ACHN (cell line): ENCODE data around the gene ROBO3.

Experiments
- DNase-seq: peaks from one replicate; pipeline ENCODE4 v3.0.0-alpha.2; 2015
- in situ Hi-C: cut with HindIII; loops from 2 replicates; pipeline ENCODE4 v1.10.0; 2017; ENCODE audit warnings: low sequenced_read_pairs, low pct_ligation_motif_present, low pct_unique_long_range_greater_than_20kb

ROBO3 gene

DNA sequence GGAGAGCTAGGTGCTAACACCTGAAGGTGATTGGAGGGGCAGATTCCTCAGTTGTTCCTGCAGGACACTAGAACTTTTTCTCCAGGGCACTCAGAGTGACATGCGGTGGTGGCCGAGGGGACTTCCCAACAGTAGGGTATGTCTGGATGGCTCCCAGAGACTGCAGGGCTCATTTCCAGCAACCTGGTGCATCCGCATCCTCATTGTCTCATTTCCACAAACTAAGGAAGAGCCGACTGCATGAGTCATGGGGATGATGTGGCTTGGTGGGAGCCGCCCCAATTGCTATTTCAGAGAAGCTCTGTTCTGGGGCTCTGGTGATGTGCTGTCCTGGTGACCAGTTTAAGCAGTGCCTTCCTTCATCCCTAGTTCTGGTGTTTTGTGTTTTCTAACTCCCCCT is 35.2 kb downstream of the ROBO3 start:
- DNase-seq = peak; percentile 60
- in situ Hi-C loops = no loop called here

DNA sequence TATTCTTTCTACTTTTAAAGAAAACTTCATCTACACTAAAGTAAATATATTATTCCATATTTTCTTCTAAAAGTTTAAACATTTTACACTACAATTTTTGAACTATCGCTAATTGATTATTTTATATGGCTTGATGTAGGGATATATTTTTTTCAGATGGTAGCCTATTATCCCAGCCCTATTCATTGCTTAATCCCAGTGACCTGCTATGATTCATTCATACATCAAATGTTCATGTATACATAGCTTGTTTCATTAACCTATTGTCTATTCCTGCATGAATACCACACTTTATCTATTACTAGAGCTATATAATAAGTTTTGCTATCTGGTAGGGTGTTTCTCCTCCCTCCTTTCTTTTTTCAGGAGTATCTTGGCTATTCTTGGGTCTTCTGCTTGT is 37.4 kb downstream of the ROBO3 start:
- no peak for DNase-seq
- in situ Hi-C loops = no loop called here

DNA sequence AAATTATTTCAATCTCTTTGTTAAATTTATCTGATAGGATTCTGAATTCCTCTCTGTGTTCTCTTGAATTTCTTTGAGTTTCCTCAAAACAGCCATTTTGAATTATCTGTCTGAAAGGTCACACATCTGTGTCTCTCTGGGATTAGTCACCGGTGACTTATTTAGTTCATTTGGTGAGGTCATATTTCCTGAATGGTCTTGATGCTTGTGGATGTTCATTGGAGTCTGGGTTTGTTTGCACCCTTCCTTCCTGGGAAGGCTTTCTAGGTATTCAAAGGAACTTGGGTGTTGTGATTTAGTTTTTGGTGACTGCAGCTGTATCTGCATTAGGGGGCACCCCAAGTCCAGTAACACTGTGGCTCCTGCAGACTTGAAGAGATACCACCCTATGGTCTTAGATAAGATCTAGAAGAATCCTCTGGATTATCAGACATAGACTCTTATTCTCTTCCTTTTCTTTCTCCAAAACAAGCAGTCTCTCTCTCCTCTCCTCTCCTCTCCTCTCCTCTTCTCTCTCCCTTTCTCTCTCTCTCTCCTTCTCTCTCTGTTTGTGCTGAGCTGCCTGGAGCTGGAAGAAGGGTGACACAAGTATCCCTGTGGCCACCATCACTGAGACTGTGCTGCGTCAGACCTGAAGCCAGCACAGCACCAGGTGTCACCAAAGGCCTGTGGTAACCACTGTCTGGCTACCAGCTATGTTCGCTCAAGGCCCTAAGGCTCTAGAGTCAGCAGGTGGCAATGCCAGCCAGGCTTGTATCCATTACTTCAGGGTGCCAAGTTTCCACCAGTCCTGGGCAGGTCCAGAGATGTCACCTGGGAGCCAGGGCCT is 50.5 kb downstream of the ROBO3 start:
- no peak for DNase-seq
- in situ Hi-C loops = no loop called here

DNA sequence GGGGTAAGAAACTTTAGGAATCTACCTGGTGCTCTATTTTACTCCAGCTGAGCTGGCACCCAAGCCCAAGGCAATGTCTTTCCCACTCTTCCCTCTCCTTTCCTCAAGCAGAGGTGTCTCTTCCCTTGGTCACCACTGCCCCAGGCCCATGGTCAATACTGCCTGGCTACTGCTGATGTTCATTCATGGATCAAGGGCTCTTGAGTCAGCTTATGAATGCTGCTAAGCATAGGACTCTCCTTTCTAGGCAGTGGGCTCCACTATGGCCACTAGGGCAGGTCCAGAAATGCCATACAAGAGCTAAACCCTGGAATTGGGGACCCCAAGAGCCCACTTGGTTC is 51.1 kb downstream of the ROBO3 start:
- no peak for DNase-seq
- in situ Hi-C loops = no loop called here

DNA sequence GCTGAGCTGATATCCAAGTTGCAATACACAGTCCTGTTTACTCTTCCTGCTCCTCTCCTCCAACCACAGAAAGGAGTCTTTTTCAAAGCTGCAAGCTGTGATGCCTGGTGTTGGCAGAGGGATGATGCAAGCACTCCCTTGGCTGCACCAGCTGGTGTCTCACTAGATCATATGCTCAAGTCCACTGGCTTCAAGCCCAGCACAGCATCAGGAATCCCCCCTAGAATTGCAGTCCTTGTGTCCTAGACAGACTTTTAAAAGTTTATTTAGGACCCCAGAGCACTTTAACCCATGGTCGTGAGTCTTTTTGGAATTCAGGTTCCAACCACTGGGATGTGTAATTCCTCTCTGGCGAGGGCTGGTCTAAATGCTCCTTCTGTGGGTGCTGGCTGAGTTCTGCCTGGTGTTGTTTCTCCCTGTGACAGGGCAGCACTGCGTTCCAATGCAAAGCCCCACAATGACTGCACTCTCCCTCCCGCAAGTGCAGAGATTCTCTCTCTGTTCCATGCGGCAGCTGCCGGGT is 51.9 kb downstream of the ROBO3 start:
- no peak for DNase-seq
- in situ Hi-C loops = no loop called here

DNA sequence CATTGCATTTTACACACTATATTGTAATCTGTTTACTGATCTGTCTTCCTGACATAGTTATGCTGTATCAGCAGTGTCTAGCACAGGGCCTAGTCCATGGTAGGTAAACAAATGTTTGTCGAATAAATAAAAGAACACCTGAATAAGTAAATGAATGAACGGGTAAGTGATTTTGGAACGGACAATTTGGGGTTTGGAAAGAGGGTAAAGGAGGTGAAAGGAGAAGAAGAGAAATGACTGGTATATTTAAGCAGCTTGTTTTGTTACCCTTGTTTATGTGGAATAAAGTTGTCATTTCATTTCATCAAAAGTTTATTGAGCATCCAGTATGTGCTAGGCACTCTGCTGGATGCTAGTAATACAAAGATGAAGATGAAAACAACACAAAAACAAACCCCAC is 53.7 kb downstream of the ROBO3 start, which contains the start of gene HEPN1:
TSS of gene HEPN1 (plus strand) at position 301 of the 400 bp plus-strand sequence.
- DNase-seq = no peak
- in situ Hi-C loops = no loop called here

DNA sequence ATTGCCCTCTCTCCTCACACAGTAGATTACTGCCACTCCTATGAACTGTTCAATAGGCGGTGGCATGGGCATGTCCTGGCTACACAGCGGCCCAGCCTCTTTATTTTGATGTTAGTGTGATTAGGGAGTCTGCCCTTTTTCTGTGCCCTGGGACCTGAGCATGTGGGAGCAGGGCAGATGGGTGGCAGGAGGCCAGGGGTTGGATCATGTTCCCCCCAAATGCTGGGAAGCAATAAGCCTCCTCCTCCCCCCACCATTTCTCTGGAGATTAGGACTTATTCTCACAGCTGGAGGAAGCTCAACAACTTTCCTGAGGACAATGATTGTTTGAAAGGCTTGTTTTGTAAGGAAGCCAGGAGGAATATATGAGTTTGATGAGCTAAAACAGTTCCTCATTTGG is 54.7 kb downstream of the ROBO3 start:
- no peak for DNase-seq

DNA sequence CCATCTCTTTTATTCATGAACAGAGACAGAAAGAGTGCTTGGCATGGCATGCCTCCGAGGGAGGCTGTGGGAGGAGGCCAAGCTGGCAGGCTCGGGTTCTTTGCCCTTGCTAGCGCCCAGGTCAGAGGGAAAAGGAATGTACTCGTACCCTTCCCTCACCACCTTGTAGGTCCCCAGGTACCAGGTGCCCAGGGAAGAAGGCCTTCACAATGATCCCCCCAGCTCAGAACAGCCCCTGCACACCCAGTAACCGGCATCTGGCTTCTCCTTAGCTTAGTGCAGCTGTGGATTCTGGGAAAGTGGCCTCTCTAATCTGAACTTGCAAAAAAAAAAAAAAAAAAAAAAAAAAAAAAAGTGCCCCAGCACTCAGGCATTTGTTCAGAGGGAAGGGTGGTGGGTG is 55.1 kb downstream of the ROBO3 start:
- in situ Hi-C loops = no loop called here
- DNase-seq = no peak

More for the DNA sequence above, 54.7 kb downstream of the ROBO3 start:
- in situ Hi-C loops = no loop called here

DNA sequence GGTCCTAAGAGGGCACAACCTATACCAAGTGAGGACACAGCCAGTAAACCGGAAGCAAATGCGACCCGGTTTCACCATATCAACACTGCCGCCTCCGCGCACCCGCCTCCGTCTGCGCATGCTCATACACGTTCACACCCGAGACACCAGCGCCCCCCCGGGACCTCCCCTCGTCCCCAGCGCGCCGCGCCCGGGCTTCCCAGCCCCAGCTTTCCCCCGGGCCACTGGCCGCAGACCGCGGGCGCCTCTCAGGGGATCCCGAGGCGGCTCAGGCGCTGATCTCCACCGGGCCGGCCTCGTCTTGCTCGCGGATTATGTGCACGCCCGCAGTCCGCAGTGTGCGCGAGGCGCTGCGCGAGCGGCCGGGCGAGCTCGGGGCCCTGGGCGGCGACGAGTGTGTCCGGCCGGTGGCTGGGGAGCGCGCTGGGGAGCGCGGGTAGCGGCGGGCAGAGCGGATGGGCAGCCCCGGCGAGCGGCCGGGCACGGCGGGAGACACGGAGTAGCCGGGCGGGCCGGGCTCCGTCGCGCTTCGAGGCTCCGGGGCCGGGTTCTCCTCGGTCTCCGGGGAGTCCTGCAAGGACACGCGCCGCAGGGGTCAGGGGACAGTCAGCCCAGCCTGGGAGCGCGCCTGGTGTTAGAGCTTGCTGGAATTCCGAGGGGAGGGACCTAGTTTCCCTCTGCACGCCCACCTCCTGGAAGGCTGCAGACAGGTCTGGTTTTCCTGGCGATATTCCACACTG is 55.8 kb downstream of the ROBO3 start:
- in situ Hi-C loops = no loop called here
- no peak for DNase-seq

DNA sequence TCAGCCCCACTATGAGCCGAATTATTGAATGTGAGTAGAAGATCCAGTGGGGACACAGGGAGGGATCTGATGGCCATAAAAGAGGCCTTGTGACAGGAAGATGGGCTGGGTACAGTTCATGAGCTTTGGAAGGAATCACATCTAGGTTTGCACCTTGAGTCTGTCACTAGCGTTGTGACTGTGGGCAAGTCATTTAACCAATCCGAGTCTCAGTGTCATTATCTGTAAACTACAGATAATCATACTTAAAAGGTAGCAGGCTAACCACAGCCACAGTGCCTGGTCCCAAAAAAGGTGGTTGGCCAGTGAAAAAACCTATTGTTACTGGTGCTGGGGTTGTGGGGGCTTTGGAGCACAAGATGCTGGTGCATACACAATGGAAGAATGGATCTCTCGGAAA is 57.6 kb downstream of the ROBO3 start:
- in situ Hi-C loops = no loop called here
- no peak for DNase-seq

DNA sequence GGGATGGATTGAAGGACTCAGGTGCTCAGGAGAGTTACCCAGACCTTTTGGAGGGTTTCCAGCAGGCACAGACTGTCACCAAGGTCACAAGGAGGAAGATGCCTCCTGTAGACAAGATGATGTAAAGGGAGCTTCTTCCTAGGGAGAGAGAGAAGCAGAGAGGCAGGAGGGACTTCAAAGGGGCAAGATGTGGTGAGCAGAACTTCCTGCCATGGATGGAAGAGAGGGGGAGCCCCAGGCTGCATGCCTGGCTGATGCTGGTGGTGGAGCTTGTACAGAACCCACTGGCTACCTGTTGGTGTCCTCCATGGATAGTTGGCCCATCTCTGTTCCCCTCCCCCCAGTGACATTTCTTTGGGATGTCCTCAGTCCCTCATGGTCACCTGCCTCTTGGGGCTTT is 58.1 kb downstream of the ROBO3 start:
- no peak for DNase-seq
- in situ Hi-C loops = no loop called here

DNA sequence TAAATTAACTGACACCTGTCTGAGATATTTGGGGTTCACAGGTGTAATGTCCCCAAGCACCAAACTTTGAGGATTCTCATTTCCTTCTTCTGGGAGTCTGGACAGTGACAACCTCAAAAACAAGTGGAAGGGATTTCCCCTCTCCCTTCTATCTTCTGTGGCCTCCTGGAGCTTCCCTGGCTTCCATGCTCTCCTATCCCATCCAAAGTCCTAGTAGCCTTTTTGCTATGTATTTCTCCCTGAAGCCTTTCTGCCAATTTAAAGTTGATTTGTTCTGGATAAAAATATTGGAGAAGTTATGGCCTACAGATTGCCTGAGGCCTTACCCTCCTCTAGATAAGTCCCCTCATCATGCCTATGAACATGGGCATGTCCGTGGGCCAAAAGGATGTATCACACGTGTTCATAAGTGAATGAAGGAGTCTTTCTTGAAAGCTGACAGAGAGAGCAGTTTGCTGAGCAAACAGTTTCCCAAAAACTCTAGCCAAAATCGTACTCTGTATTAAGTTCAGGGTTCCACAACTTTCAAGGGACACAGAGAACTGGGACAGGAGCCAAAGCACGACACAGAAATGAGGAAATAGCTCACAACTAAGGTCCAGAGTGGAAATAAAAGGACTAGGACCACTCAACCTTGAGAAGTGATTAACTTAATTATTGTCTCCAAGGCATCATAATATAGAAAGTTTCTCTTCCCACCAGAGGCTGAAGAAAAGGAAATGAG is 63.9 kb downstream of the ROBO3 start:
- DNase-seq = no peak
- in situ Hi-C loops = no loop called here

DNA sequence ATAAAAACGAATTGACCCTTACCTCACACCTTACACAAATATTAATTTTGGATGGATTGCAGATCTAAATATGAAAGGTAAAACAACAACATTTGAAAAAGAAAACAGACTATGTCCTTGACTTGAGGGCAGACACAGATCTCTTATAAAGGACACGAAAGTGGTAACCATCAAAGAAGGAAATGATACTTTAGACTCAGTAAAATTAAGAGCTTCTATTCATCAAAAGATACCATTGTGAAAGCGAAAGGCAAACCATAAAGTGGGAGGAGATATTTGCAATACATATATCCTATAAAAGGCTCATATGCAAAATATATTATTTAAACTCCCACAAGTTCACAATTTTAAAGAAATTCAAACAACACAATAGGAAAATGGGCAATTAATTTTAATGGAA is 65.6 kb downstream of the ROBO3 start:
- in situ Hi-C loops = no loop called here
- no peak for DNase-seq
